ENCODE results near the gene PRKN.

DNA sequence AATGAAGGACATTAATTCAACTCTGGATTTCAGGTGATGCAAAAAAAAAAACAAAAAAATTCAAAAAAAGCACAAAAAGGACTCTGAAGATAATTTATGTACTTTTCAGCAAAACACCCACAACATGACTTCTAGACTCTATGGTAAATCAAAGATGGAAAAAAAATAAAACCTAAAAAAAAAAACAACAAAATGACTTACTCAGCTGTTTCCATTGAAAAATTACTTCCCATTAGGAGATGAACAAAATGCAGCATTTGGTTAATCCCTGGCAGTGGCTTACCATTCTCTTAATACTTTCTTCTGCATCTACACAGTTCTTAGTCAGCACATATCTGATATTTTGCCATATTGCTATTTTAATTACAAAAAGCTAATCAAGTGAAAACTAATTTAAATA is 572.6 kb downstream of the PRKN start:
- no peak for TF ChIP-seq EZH2 (IDR thresholded peaks at IDR 0.05; ENCODE audit: borderline replicate concordance, low read depth, low read length, severe bottlenecking)
- TF ChIP-seq, protein P1, sequence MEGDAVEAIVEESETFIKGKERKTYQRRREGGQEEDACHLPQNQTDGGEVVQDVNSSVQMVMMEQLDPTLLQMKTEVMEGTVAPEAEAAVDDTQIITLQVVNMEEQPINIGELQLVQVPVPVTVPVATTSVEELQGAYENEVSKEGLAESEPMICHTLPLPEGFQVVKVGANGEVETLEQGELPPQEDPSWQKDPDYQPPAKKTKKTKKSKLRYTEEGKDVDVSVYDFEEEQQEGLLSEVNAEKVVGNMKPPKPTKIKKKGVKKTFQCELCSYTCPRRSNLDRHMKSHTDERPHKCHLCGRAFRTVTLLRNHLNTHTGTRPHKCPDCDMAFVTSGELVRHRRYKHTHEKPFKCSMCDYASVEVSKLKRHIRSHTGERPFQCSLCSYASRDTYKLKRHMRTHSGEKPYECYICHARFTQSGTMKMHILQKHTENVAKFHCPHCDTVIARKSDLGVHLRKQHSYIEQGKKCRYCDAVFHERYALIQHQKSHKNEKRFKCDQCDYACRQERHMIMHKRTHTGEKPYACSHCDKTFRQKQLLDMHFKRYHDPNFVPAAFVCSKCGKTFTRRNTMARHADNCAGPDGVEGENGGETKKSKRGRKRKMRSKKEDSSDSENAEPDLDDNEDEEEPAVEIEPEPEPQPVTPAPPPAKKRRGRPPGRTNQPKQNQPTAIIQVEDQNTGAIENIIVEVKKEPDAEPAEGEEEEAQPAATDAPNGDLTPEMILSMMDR (IDR thresholded peaks at IDR 0.05; ENCODE audit: extremely low read depth in 1 of 2, insufficient read depth in 1 of 2, low read depth in 1 of 2, low read length in 2 of 2), result no peak
- no peak for TF ChIP-seq MAX (IDR thresholded peaks at IDR 0.05; ENCODE audit: insufficient read depth, insufficient read length)
- TF ChIP-seq GATA2 (IDR thresholded peaks at IDR 0.05; ENCODE audit: insufficient read depth, insufficient read length, low read depth, low read length), result no peak

All from endothelial cell of umbilical vein (primary cell).